K562 (cell line): ENCODE data around the gene CCDC15. TPM values are rescaled to one million over a fixed set of nuclear protein-coding genes. Genes with fewer than 3 reads are reported as not detected.

Experiments
- C11orf30 ChIP-seq: fragments of 450-650 bp; IDR thresholded peaks from 2 replicates; pipeline ENCODE4 v1.6.1; 2016; ENCODE audit warnings: low read depth, mild to moderate bottlenecking
- CREB1 ChIP-seq, 2 experiments: sonication (generic) in 1 of 2; formaldehyde crosslinking in 1 of 2; IDR thresholded peaks; 2 replicates each; pipeline versions ENCODE4 v1.6.1 to v1.8.0; 2012 to 2022; ENCODE audit warnings: inconsistent platforms in 1 of 2, mild to moderate bottlenecking in 1 of 2, missing genetic modification reagents in 1 of 2, moderate library complexity in 1 of 2
- CSDE1 ChIP-seq, 2 experiments: fragments of 450-650 bp; IDR thresholded peaks; 2 replicates each; pipeline ENCODE4 v1.6.1; 2016; ENCODE audit warnings: mild to moderate bottlenecking in 1 of 2
- FOSL1 ChIP-seq: fragments of 200-800 bp; sonication (Bioruptor generic); conservative IDR thresholded peaks from 2 replicates; pipeline ENCODE4 v1.6.1; 2016; ENCODE audit warnings: missing genetic modification characterization, missing compliant biosample characterization
- FOXO4 ChIP-seq: fragments of 450-650 bp; formaldehyde crosslinking; IDR thresholded peaks from 2 replicates; pipeline ENCODE4 v1.4.0; 2020; ENCODE audit warnings: mild to moderate bottlenecking, moderate library complexity
- NELFE ChIP-seq: IDR thresholded peaks from 2 replicates; pipeline ENCODE4 v1.6.1; 2011; ENCODE audit warnings: mild to moderate bottlenecking; ENCODE audit not compliant: insufficient read depth, insufficient read length
- NFE2 ChIP-seq: IDR thresholded peaks from 2 replicates; pipeline ENCODE4 v1.6.1; 2014; ENCODE audit warnings: antibody characterized with exemption, low read depth
- PHF8 ChIP-seq: fragments of 200-600 bp; sonication (generic); IDR thresholded peaks from 2 replicates; pipeline ENCODE4 v1.6.1; 2012; ENCODE audit warnings: mixed run types, mild to moderate bottlenecking, inconsistent platforms, low read length, moderate library complexity, borderline replicate concordance
- SMARCA5 ChIP-seq: fragments of 450-650 bp; IDR thresholded peaks from 2 replicates; pipeline ENCODE4 v1.6.1; 2016
- STAG1 ChIP-seq: sonication (generic); formaldehyde crosslinking; IDR thresholded peaks from 2 replicates; pipeline ENCODE4 v1.5.0; 2020; ENCODE audit warnings: missing genetic modification reagents, borderline replicate concordance
- TOE1 ChIP-seq, 2 experiments: fragments of 450-650 bp in 1 of 2; sonication (generic) in 1 of 2; formaldehyde crosslinking in 1 of 2; IDR thresholded peaks; 2 replicates each; pipeline versions ENCODE4 v1.7.1 to v1.8.0; 2016 to 2022; ENCODE audit warnings: borderline replicate concordance in 2 of 2, mild to moderate bottlenecking in 2 of 2, antibody characterized with exemption in 1 of 2, inconsistent platforms in 1 of 2, low read depth in 1 of 2, missing genetic modification reagents in 1 of 2, moderate library complexity in 1 of 2
- XRCC4 ChIP-seq: IDR thresholded peaks from one replicate; pipeline ENCODE4 v1.6.1; 2011; ENCODE audit not compliant: insufficient read depth, insufficient read length; ENCODE audit errors: extremely low read depth
- ZBTB11 ChIP-seq, 3 experiments: fragments of 200-800 bp in 1 of 3; fragments of 250-450 bp in 1 of 3; fragments of 450-650 bp in 1 of 3; sonication (Bioruptor Pico) in 1 of 3; sonication (Bioruptor generic) in 1 of 3; formaldehyde crosslinking in 1 of 3; IDR thresholded peaks; 2 replicates each; pipeline versions ENCODE4 v1.6.1 to v1.8.0; 2016 to 2022; ENCODE audit warnings: mild to moderate bottlenecking in 2 of 3, missing genetic modification characterization in 2 of 3, missing compliant biosample characterization in 1 of 3, moderate library complexity in 1 of 3
- ZHX1 ChIP-seq: fragments of 150-350 bp; conservative IDR thresholded peaks from 2 replicates; pipeline ENCODE4 v1.6.1; 2014; ENCODE audit warnings: low read length
- polyA plus RNA-seq, 8 experiments: library from polyadenylated mRNA; depleted of rRNA in 4 of 8; stranded (reverse) in 5 of 8; unstranded in 3 of 8; fragments of >200 nt; fragmentation: Nextera tagmentation in 2 of 8; fragmentation: Illumina TruSeq in 1 of 8; extraction: Ambion mirVana in 2 of 8; extraction: Trizol in 1 of 8; gene quantifications; 2 replicates each; pipeline versions ENCODE4 v1.2.1 to v1.2.3, GENCODE V29; 2011 to 2014; ENCODE audit warnings: inconsistent platforms in 1 of 8, missing spikeins in 1 of 8
- total RNA-seq, 7 experiments: library from RNA; depleted of rRNA in 6 of 7; stranded (reverse); fragments of >200 nt in 6 of 7; fragmentation: Illumina TruSeq in 2 of 7; extraction: Trizol in 2 of 7; gene quantifications; 2 replicates each; pipeline versions ENCODE4 v1.2.1 to v1.2.3, GENCODE V29; 2011 to 2021; ENCODE audit warnings: low replicate concordance in 1 of 7

The CCDC15 gene
- total and polyA plus RNA-seq, 9 of the 15 experiments (the other 6 are each of a cell fraction or from before 2014, with no cell fraction given) = 1.9 to 9.2 (median 3.9) TPM

- TF ChIP-seq ZBTB11 (CRISPR knock-in tag; IDR thresholded peaks at IDR 0.05) (no peak), STAG1 (CRISPR knock-in tag) (no peak), SMARCA5 (no peak), XRCC4 (no peak), TOE1 (IDR thresholded peaks at IDR 0.05; ENCODE audit: borderline replicate concordance) (no peak), TOE1 (CRISPR knock-in tag; IDR thresholded peaks at IDR 0.05; ENCODE audit: borderline replicate concordance, low read depth) (no peak), PHF8 (no peak; the same call in 1 of the 2 replicates), ZHX1 (no peak), NFE2 (peak; percentile 7; the same call in 1 of the 2 replicates), CREB1 (IDR thresholded peaks at IDR 0.05) (no peak), CREB1 (CRISPR knock-in tag; IDR thresholded peaks at IDR 0.05) (no peak; the same call in 1 of the 2 replicates), FOXO4 (CRISPR knock-in tag) (no peak), CSDE1 (IDR thresholded peaks at IDR 0.05) (no peak), FOSL1 (peak; percentile 61; the same call in 1 of the 2 replicates), NELFE (no peak), C11orf30 (no peak)
Observed at GRCh38 chr11:125074511-125075241, 120.7 kb downstream of the CCDC15 start (continued).
